HG03575 (cell line): ENCODE data around the gene COMTD1.
"Not testable (repeated sequence)": the region's sequence is repeated elsewhere in the genome, so short reads cannot be mapped to it uniquely, and the experiment has no call there.

Experiments
- ATAC-seq: cut with Tn5 transposase; IDR thresholded peaks from one replicate; pipeline ENCODE4 v1.9.1; 2021; ENCODE audit not compliant: unreplicated experiment, insufficient number of reproducible peaks, low FRiP score; ENCODE audit errors: extremely low read depth

Gene COMTD1

DNA sequence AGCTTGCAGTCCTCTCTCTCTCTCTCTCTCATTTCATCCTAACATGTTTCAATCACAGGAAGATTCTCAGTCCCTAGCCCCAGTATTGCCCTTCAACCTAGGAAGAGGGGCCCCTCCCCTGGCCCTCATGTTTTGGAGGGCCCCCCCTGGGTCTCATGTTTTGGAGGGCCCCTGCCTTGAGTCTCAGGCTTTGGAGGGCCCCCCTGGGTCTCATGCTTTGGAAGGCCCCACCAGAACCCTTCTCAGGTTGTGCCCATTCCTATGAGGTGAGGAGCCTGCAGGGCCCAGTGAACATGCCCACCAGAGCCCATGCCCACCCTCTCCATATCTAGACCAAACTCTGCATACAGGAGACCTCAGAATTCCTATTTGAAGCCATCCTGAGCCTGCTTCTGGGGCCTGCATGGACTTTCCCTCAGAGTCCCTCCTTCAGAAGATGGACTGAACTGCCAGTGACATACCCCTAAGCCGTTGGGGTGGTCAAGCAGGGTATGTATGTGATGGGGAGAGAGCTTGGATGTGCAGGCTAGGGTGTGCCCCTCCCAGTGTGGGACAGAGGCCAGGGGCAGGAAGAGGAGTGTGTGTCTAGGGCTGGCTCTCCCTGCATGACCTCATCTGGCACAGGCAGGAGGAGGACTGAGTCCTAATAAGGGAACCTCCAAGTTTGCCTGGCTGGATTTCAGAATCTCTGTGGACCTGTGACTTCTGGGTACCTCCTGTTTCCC is 33.3 kb downstream of the COMTD1 start:
- no peak for ATAC-seq

DNA sequence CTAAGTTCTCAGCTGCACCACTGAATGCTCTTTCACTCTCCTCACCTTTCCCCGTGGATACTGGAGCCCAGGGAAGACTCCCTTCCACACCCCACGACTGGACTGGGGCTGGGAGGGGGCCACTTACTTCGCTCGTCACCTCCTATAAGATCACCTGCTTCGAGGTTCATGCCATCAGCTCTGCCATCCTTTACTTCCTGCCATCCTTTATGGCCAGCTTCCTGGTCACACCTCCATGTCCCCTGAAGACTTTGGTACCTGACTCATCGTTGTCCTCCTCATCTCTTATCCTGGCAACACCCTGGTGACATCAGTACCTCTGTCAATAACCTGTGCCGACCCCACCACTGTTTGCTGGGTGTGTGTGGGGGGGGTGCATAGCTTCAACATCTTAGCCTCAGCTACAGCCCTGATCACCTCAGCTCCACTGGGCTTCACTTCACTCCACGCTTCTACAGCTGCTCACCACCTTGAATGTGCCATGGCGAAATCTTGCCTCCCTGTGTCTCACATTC is 33.9 kb downstream of the COMTD1 start:
- no peak for ATAC-seq

- ATAC-seq, result not testable (repeated sequence)
These were observed 35.8 kb downstream of the COMTD1 start for GRCh38 chr10:75199949-75200348.

- ATAC-seq, result no peak
These were observed 37.9 kb downstream of the COMTD1 start for GRCh38 chr10:75197906-75198305.

- no peak for ATAC-seq
These were observed 38.7 kb downstream of the COMTD1 start for GRCh38 chr10:75197066-75197465.

DNA sequence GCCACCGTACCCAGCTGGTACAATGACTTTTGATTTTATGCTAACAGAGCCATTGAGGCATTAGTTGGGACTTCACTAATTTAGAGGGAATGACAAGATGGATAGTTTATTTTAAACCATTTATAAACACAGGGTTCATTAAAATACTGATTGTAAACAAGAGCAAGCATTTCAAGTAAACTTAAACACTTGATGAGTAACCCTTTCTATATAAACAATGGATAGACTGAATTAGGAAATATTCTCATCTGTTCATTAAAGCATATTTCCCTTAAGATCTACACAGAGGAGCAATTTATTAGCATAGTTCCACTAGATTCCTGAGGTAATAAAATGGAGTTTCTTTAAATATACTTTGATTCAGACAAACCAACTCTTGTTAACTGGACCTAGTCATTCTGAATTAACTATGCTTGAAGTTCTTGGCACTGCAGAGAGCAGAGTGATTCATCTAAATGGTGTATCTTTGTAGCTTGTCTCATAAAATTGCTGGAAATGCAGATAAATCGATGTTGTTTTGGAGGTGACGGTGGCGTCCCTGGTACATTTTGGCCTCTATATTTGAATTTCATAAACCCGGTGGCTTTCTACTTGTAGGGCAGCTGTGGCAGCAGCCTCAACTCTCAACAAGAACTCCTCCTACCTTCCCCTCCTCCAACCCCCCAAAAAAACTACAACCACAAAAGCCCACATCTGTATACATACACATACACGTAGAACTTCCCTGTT is 40.6 kb downstream of the COMTD1 start:
- ATAC-seq, result no peak

DNA sequence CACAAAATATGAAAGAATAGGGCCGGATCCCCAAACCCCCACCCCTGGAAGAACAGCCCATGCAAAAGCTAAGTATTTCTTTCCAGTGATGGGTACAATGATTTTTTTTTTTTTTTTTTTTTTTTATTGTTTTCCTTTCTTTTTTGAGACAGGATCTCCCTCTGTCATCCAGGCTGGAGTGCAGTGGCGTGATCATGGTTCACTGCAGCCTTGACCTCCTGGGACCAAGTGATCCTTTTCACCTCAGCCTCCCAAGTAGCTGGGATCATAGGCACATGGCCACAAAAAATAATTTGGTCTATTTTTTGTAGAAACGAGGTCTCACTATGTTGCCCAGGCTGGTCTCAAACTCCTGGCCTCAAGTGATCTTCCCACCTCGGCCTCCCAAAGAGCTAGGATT is 41.1 kb downstream of the COMTD1 start:
- ATAC-seq, result not testable (repeated sequence)

GRCh38 chr10:75191821-75192568 is 43.8 kb downstream of the COMTD1 start:
- no peak for ATAC-seq

DNA sequence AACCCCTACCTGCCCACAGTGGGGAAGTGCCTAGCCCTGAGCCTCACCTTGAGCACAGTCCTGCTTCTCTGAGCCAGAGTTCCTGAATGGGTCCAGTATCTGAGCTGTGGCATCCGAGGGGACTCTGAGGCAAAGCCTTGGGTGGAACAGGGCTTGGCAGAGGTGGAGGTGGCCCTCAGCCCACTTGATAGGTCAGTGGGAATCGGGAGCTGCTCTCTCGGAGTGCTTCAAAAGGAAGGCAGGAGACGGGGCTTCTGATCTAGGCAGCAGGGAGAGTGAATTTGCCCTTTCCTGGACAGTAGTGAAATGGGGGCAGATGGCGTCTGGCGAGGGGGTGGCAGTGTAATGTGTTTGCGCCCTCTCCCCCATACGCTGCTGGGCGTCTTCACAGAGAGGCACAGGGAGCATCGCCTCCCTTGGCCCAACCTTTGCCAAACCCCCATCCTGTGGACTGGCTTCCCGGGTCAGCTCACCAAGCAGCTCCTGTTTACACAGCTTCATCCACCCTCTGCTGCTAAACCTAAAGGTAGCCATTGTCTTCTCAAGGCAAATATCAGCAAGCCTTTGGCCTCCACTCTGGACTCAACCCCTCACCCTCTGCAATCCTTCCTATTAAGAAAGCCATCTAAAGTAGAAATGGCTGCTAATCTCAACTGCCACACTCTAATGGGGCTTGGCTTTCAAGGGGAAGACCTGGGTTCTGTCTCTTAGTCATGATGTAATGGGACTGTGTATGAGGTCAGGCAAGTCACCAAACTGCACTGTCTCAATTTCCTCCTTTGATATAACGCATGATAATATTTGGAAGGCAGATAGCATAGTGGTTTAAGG is 46.3 kb downstream of the COMTD1 start:
- no peak for ATAC-seq

- not testable (repeated sequence) for ATAC-seq
These were observed 47.2 kb downstream of the COMTD1 start for GRCh38 chr10:75188522-75188921.

DNA sequence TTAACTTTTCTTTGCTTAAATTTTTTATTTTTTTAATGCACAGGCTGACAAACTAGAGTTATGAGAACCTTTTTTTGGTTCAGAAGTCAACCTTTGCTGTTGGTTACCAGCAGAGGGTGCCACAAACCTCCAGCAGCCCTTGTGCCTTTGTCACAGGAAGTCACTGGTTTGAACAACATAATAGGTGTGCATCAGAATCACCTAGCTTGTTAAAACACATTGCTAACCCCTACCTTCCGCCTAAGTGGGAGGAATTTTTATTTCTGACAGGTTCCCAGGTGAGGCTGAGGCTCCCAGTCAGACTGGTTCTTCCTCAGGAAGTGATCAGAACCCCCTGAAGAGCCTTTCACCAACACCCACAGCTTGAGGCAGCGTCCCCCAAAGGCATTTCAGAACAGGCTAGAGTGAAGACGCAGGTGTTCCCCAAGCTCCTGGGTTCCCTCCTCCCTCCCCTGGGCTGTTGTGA is 47.8 kb downstream of the COMTD1 start:
- no peak for ATAC-seq

DNA sequence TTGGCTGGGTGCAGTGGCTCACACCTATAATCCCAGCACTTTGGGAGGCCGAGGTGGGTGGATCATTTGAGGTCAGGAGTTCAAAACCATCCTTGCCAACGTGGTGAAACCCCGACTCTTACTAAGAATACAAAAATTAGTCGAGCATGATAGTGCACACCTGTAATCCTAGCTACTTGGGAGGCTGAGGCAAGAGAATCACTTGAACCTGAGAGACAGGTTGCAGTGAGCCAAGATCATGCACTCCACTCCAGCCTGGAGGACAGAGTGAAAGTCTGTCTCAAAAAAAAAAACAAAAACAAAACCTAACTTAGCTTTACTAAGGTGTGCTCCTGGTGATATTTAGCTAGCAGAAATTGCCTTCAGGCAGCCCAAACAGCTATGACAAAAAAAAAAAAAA is 49.4 kb downstream of the COMTD1 start:
- ATAC-seq, result no peak
